NB4 (cell line): Measurements from ENCODE around the gene SCG2.

Source experiments
- CTCF ChIP-seq: IDR thresholded peaks from one replicate; pipeline ENCODE4 v1.5.1; 2012; ENCODE audit warnings: low read depth, low read length
- MYC ChIP-seq: IDR thresholded peaks from 2 replicates; pipeline ENCODE4 v1.6.1; 2011; ENCODE audit warnings: low read depth, low read length
- POLR2A ChIP-seq: IDR thresholded peaks from 2 replicates; pipeline ENCODE4 v1.6.1; 2011; ENCODE audit warnings: mild to moderate bottlenecking; ENCODE audit not compliant: insufficient read length; ENCODE audit errors: extremely low read depth

GRCh38 chr2:223549215-223549614 is 52.9 kb downstream of the SCG2 start:
- TF ChIP-seq CTCF = no peak
- no peak for TF ChIP-seq POLR2A
- no peak for TF ChIP-seq MYC
